SH-SY5Y (cell line): ENCODE measurements around the gene ARF1.

Experiments used
- GATA2 ChIP-seq: IDR thresholded peaks from 2 replicates; pipeline ENCODE4 v1.6.1; 2011; ENCODE audit warnings: mild to moderate bottlenecking, low read depth, low read length
- GATA3 ChIP-seq: IDR thresholded peaks from 2 replicates; pipeline ENCODE4 v1.6.1; 2011; ENCODE audit warnings: low read depth, mild to moderate bottlenecking, low read length, moderate library complexity

- TF ChIP-seq GATA3 (no peak), GATA2 (no peak)
Observed at GRCh38 chr1:228066891-228067654, 15.4 kb upstream of the ARF1 start.
